ENCODE measurements around the gene KCNH8. TPM values are rescaled to one million over a fixed set of nuclear protein-coding genes. Genes with fewer than 3 reads are reported as not detected.

KCNH8 gene
- total and polyA plus RNA-seq, 7 donors = 0.11 to 0.24 TPM; not detected in 5

DNA sequence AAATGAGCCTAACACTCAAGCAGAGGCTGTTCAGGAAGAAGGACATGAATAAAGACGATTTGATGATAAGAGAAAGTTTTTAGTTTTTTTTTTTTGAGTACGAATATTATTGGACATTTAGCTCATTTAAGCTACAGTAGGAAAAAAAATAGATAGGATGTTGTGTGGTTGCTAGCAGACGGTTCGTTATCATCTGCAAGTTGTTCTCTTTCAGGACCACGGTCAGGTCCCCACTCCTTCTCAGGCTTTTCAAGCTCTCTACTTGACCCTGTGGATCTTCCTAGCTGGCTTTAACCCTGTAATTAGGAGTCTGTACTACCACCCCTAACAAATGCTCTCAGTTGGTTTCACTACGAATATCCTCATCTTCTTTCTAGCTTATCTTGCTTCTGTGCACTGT, 1.1 kb downstream of the KCNH8 start:
- intact Hi-C loops (cut with DNase I) = no loop called here
- DNase-seq (no peak), ATAC-seq (no peak)
- no peak overlapping the region for H3K27ac ChIP-seq
- WGBS, 3 donors = 0 to 1% (median 0%) methylated on average over 6 of the region's 6 CpGs
- no peaks in the 10 kb centered on the region for H3K36me3 ChIP-seq (ENCODE audit: insufficient read depth in 1 of 2, low read depth in 1 of 2)
- TF ChIP-seq, protein P1, sequence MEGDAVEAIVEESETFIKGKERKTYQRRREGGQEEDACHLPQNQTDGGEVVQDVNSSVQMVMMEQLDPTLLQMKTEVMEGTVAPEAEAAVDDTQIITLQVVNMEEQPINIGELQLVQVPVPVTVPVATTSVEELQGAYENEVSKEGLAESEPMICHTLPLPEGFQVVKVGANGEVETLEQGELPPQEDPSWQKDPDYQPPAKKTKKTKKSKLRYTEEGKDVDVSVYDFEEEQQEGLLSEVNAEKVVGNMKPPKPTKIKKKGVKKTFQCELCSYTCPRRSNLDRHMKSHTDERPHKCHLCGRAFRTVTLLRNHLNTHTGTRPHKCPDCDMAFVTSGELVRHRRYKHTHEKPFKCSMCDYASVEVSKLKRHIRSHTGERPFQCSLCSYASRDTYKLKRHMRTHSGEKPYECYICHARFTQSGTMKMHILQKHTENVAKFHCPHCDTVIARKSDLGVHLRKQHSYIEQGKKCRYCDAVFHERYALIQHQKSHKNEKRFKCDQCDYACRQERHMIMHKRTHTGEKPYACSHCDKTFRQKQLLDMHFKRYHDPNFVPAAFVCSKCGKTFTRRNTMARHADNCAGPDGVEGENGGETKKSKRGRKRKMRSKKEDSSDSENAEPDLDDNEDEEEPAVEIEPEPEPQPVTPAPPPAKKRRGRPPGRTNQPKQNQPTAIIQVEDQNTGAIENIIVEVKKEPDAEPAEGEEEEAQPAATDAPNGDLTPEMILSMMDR (IDR thresholded peaks at IDR 0.05) = no peak
- peaks cover 0 to 32% (median 0%) of the 10 kb centered on the region in 3 donors for H3K27me3 ChIP-seq (ENCODE audit: insufficient read depth in 3 of 3, low read length in 2 of 3)
- H3K4me1 ChIP-seq = no peaks in the 10 kb centered on the region
- peaks cover 7% of the 10 kb centered on the region for H3K9me3 ChIP-seq
- H3K4me3 ChIP-seq = no peak overlapping the region

DNA sequence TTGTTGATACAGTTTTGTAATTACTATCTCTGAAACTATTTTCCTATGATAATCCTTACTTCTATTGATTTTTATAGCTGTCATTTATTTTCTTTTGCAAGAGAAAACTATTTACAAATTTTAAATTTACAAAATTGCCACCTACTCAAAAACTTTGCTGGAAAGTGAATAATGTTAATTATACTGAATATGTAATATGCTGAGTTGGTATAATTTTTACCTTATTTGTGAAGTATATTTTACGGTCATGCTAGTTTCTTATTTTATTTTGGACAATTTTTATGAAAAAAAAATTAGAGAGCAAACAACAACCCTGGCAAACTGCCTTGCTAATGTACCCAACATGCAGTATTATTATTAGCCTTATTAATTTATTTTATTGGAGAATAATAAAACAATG, 2.9 kb downstream of the KCNH8 start:
- 89 to 91% (median 89%) methylated on average over 1 of the region's 1 CpG for WGBS, 3 donors
- intact Hi-C loops (cut with DNase I) = no loop called here
- no peak for ATAC-seq
- H3K4me3 ChIP-seq = no peak overlapping the region
- peaks cover 7% of the 10 kb centered on the region for H3K4me1 ChIP-seq
- H3K27ac ChIP-seq = no peak overlapping the region
- peaks cover 0 to 32% (median 0%) of the 10 kb centered on the region in 3 donors for H3K27me3 ChIP-seq (ENCODE audit: insufficient read depth in 3 of 3, low read length in 2 of 3)
- H3K9me3 ChIP-seq = no peaks in the 10 kb centered on the region
- no peaks in the 10 kb centered on the region for H3K36me3 ChIP-seq (ENCODE audit: insufficient read depth in 1 of 2, low read depth in 1 of 2)
- no peak for DNase-seq
- TF ChIP-seq, protein P1 (IDR thresholded peaks at IDR 0.05) = no peak

DNA sequence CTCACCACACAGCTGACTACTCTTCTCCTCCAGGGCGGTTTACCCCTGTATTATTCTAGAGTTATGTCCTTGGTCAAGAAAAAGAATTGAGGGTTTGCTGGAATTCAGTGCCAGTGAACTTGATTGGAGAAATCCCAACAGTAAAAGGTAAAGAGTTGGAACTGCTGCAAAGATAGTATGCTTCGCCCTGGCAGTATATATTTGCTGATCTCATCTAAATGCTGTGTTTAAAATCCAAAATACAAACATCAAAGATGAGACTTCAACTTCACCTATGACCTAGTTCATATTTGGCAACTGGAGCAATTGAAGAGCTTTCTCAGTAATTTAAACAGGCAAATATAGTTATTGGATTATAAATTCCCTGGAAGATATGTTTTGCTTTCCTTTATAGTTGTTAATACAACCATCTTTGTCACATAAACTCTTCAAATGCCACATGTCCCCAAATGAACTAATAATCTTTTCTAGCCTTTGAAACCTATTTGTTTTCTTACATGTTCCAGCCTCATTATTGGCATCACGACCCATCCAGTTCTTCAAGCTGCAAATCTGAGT, 6.5 kb downstream of the KCNH8 start:
- no peak for DNase-seq
- intact Hi-C loops (cut with DNase I) = no loop called here
- TF ChIP-seq, protein P1 (IDR thresholded peaks at IDR 0.05) = no peak
- no peaks in the 10 kb centered on the region for H3K36me3 ChIP-seq (ENCODE audit: insufficient read depth in 1 of 2, low read depth in 1 of 2)
- no peak for ATAC-seq
- no peak overlapping the region for H3K4me3 ChIP-seq
- no peak overlapping the region for H3K27ac ChIP-seq
- H3K27me3 ChIP-seq (ENCODE audit: insufficient read depth in 3 of 3, low read length in 2 of 3) = peaks cover 0 to 12% (median 0%) of the 10 kb centered on the region in 3 donors
- peaks cover 7% of the 10 kb centered on the region for H3K4me1 ChIP-seq
- WGBS, 3 donors = 77 to 83% (median 81%) methylated on average over 3 of the region's 3 CpGs
- no peaks in the 10 kb centered on the region for H3K9me3 ChIP-seq

DNA sequence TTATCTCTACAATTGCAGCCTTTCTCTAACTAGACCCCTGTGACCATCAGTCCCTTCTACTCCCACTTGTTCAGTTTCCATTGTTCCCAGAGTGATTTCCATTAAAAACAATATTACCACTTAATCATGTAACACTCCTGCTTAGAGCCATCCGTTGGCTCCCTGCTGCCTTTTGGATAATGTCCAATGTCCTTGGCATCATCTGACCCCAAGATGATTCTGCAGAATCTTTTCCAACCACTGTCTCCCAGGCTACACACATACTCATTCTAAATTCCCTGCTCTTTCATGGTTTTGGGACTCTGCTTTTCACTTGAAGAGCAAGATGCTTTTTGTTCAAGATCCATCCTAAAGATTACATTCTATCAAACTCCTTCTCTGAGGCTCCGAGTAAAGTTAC, 7.1 kb downstream of the KCNH8 start:
- Histone ChIP-seq H3K9me3 (no peaks in the 10 kb centered on the region), H3K4me3 (no peak overlapping the region), H3K27ac (no peak overlapping the region), H3K27me3 (ENCODE audit: insufficient read depth in 3 of 3, low read length in 2 of 3) (peaks cover 0 to 9% (median 0%) of the 10 kb centered on the region in 3 donors), H3K36me3 (ENCODE audit: insufficient read depth in 1 of 2, low read depth in 1 of 2) (no peaks in the 10 kb centered on the region), H3K4me1 (peaks cover 7% of the 10 kb centered on the region)
- TF ChIP-seq, protein P1 (IDR thresholded peaks at IDR 0.05) = no peak
- intact Hi-C loops (cut with DNase I) = no loop called here
- ATAC-seq (no peak), DNase-seq (no peak)
- WGBS, 3 donors = 47 to 52% (median 48%) methylated on average over 2 of the region's 2 CpGs

All from psoas muscle (tissue), 8 donors.